ENCODE data around the gene TFEB. TPM values are rescaled to one million over a fixed set of nuclear protein-coding genes. Genes with fewer than 3 reads are reported as not detected.

TFEB gene
- total and polyA plus RNA-seq, 2 donors (not counting 3 experiments of a cell fraction or from before 2014, with no cell fraction given), result 4.9 to 6.6 TPM

DNA sequence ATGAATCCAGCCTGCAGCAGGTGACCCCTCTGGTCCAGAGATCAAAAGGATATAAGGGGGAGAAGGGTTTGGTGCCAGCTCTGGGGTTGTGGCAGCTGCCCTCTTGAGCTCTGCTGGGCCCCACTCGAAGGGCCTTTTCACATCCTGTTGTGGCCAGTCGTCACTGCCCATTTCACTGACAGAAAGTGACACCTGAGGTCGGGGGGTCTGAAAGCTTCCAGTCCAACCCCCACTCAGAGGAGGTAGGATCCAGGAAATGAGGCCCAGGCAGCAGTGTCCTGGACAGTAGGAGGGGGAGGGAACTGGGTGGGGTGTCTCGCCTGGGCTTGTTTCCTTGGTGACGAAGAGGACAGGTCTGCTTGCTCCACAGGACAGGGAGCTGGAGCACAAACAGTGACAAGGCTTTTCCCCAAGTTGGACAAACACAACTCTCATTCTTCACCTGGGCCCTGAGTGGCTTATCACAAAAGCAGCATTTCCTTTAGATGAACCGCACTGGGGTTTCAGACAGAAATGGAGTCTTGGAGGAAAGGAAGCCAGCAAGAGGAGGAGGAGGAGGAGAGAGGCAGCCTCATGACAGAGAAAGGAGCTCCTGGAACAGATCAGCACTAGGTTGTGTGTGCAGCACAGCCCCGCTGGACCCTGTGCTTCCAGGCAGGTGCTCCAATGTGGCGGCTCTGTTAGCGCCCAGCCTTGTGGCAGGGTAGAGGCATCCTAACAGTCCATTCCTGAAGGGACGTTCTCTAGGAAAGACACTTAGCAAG is 33.3 kb upstream of the TFEB start:
- Histone ChIP-seq H3K4me1 (ENCODE audit: control insufficient read depth, extremely low read depth, insufficient read depth, low read length) (peaks cover 4% of the 10 kb centered on the region), H3K9ac (replicated peaks; ENCODE audit: extremely low read depth, insufficient read depth, low read length) (no peak overlapping the region), H3K36me3 (ENCODE audit: control insufficient read depth in 2 of 2, extremely low read depth in 1 of 2, insufficient read depth in 2 of 2, low read length in 2 of 2) (peaks cover 0 to 11% of the 10 kb centered on the region in 2 experiments), H3K79me2 (ENCODE audit: control insufficient read depth, insufficient read depth, low read length) (no peaks in the 10 kb centered on the region), H3K4me3 (replicated peaks in 1 of 3; ENCODE audit: insufficient read depth in 1 of 3, low read depth in 1 of 3, low read length in 3 of 3) (no peak overlapping the region), H2AFZ (ENCODE audit: low read depth, low read length) (no peak overlapping the region), H4K20me1 (replicated peaks; ENCODE audit: control insufficient read depth, extremely low read depth, insufficient read depth, low read length) (no peaks in the 10 kb centered on the region), H3K27ac (ENCODE audit: insufficient read depth, low read depth, low read length) (no peak overlapping the region), H3K9me1 (replicated peaks; ENCODE audit: control insufficient read depth, extremely low read depth, insufficient read depth, low read length) (no peaks in the 10 kb centered on the region), H3K27me3 (ENCODE audit: control insufficient read depth in 2 of 2, insufficient read depth in 2 of 2, low read length in 2 of 2) (no peaks in the 10 kb centered on the region), H3K4me2 (ENCODE audit: insufficient read depth, low read length) (no peak overlapping the region), H3K9me3 (replicated peaks; ENCODE audit: control insufficient read depth, insufficient read depth, low read length) (no peaks in the 10 kb centered on the region)
- FAIRE-seq (no peak), DNase-seq (ENCODE audit: low read depth, low spot score) (no peak)
- intact Hi-C loops (cut with micrococcal nuclease), result no loop called here
- CTCF ChIA-PET, result interaction anchor here (1.0 to 1.4 kb wide), 2 partner anchors 11 to 34 kb away, joined by 4 read pairs; partner anchors contain the start of gene FRS3
- dilution Hi-C loops (cut with MboI; ENCODE audit: extremely low pct_ligation_motif_present, low sequenced_read_pairs), result no loop called here
- TF ChIP-seq JUN (IDR thresholded peaks at IDR 0.05; ENCODE audit: borderline replicate concordance, insufficient read depth, insufficient read length, low read depth) (no peak), MAX (IDR thresholded peaks at IDR 0.05; ENCODE audit: insufficient read depth, insufficient read length) (no peak), CTCF (IDR thresholded peaks at IDR 0.05; ENCODE audit: extremely low read depth in 1 of 2, insufficient read depth in 1 of 2, low read depth in 1 of 2, low read length in 2 of 2) (no peak), MYC (IDR thresholded peaks at IDR 0.05; ENCODE audit: low read depth, low read length) (no peak), POLR2A (IDR thresholded peaks at IDR 0.05; ENCODE audit: low read depth, low read length) (no peak), GATA2 (IDR thresholded peaks at IDR 0.05; ENCODE audit: insufficient read depth, insufficient read length, low read depth, low read length) (no peak), EZH2 (IDR thresholded peaks at IDR 0.05; ENCODE audit: borderline replicate concordance, low read depth, low read length, severe bottlenecking) (no peak), POLR2AphosphoS5 (IDR thresholded peaks at IDR 0.05; ENCODE audit: insufficient read depth, low read depth, low read length) (no peak), FOS (IDR thresholded peaks at IDR 0.05; ENCODE audit: borderline replicate concordance, insufficient read depth, low read length) (no peak)
- no TSS peak for BruUV-seq (replicated peaks)
- POLR2A ChIA-PET, result no interaction called here

Data from endothelial cell of umbilical vein (primary cell).